GM21526 (cell line): Measurements from ENCODE around the gene FGFRL1.
"Not testable (repeated sequence)": the region's sequence is repeated elsewhere in the genome, so short reads cannot be mapped to it uniquely, and the experiment has no call there.

Source experiments
- ATAC-seq: cut with Tn5 transposase; IDR thresholded peaks from one replicate; pipeline ENCODE4 v1.9.1; 2021; ENCODE audit warnings: moderate library complexity; ENCODE audit not compliant: unreplicated experiment, low FRiP score

FGFRL1 gene

DNA sequence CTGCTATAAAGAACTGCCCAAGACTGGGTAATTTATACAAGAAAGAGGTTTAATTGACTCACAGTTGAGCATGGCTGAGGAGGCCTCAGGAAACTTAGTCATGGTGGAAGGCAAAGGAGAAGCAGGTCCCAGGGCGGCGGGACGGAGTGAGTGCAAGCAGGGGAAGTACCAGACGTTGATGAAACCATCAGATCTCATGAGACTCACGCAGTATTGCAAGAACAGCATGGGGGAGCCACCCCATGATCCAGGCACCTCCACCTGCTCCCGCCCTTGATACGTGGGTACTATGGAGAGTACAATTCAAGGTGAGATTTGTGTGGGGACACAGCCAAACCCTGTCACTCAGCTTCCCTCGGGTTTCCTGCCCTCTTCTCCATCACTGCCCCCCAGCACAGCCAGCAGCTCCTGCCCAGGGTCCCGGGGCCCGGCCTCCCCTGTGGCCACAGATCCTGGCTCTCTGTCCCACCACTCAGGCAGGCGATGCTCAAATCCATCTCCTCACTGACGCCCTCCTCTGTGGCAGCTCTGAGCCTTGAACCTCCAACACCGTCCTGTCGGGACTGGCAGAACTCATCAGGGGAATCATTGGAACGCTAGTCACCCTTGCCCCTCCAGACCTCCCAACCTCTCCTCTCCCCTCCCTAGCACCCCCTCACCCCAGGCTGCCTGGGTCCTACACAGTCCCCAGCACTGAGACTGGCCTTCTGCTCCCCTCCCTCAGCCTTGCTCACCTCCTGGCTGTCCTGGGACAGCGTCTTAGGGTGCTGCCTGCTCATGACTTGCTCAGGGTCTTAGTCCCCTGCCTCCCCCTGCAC is 37.6 kb downstream of the FGFRL1 start:
- ATAC-seq: no peak

DNA sequence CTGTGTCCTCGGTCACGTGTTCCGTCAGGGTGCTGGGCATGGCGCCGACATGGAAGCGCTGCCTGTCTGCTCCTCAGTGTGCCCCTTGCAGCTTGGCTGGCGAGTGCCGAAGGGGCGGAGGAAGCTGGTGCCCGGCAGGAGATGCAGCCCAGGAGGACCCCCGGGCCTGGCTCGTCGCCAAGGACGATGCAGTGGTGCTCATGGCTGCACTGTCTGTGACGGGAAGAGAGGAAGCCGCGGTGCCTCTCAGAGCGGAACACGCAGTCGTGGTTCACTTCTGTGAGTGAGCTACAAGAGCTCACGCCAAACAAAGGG is 38.1 kb downstream of the FGFRL1 start:
- no peak for ATAC-seq

DNA sequence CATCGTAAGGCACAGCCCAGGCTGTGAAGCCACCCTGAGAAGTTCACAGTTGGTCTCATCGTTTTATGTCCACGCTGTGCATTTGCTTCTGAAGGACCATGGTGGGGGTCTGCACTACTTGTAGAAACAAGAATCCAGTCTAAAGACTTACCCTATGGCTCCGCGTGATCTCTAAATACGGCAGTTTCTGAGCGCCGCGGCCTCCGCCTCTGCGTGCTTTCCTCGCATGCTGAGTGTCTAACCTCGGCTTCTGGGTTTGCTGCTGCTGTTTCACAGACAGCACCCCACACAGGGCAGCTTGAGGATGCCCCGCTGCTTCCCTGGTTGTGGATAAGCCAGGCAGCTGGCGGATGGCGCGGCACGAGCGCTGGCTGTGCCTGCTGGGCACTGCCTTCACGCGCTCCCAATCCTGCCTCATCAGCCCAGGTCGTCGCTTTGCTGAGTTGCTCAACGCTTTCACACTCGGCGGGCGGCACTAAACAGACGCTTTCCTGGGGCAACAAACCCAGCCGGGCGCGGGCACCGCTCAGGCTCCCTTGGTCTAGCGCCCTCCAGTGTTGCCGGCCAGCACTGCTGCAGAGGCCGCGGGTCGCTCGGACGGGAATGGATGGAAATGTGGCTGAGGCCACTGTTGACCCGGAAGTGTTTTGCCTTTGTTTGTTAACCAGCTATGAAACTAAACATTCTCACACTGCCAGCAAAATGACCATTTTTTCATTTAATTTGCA is 39.2 kb downstream of the FGFRL1 start:
- ATAC-seq: no peak

DNA sequence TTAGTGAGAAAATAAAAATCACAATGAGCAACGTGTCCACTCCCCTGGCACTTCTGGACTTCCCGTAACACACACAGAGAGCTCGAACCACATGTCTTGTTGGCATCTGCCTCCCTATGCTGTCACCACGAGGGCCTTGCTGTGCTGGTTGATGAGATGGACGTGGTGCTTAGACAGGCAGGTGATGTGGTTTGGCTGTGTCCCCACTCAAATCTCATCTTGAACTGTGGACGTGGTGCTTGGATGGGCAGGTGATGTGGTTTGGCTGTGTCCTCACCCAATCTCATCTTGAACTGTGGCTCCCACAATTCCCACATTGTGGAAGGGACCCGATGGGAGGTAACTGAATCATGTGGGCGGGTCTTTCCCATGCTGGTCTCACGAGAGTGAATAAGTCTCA is 40.0 kb downstream of the FGFRL1 start:
- no peak for ATAC-seq

DNA sequence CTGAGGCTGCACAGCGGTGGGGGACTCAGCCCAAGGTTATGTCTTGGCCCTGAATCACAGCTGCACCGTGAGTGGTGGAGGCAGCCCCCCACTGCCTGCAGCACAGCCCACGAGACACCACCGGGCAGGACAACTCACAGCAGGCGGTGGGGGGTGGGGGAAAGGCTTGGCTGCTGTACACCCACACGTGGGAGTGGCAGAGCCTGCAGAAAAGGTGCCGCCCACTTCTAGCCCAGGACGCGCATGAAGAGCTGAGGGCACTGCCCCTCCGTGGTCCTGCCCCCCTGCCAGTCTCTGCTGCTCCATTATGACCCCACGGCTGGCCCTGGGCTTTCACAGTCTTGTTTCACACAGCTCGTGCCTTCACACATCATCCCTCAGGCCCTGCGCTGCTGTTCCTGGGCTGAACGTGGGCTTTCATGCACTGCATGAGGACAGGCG is 40.8 kb downstream of the FGFRL1 start:
- no peak for ATAC-seq

DNA sequence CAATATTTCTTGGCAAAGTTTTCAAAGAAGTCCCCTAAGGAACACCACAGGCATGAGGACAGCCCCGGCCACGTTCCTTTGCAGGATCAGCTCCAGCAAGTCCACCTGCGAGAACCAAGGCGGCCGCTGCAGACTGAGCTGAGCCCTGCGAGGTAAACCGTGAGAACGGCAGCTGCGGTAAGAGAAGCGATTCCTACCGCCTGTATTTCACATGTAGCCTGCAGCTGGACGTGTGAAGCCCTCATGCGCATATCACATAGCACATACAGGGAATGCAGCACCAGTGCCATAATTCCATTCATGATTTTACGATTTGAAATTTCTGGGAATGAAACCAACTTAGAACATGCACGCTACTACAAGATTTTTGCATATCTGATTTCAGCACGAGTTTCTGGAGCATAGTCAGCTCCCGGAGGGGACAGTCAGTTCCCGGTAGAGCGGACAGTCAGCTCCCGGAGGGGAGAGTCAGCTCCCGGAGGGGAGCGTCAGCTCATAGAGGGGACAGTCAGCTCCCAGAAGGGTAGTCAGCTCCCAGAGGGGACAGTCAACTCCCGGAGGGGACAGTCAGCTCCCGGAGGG is 41.7 kb downstream of the FGFRL1 start:
- ATAC-seq: no peak

DNA sequence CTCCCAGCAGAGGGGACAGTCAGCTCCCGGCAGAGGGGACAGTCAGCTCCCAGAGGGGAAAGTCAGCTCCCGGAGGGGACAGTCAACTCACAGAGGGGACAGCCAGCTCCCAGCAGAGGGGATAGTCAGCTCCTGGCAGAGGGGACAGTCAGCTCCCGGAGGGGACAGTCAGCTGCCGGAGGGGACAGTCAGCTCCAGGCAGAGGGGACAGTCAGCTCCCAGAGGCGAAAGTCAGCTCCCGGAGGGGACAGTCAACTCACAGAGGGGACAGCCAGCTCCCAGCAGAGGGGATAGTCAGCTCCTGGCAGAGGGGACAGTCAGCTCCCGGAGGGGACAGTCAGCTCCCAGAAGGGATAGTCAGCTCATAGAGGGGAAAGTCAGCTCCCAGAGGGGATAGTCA is 42.5 kb downstream of the FGFRL1 start:
- ATAC-seq: not testable (repeated sequence)

DNA sequence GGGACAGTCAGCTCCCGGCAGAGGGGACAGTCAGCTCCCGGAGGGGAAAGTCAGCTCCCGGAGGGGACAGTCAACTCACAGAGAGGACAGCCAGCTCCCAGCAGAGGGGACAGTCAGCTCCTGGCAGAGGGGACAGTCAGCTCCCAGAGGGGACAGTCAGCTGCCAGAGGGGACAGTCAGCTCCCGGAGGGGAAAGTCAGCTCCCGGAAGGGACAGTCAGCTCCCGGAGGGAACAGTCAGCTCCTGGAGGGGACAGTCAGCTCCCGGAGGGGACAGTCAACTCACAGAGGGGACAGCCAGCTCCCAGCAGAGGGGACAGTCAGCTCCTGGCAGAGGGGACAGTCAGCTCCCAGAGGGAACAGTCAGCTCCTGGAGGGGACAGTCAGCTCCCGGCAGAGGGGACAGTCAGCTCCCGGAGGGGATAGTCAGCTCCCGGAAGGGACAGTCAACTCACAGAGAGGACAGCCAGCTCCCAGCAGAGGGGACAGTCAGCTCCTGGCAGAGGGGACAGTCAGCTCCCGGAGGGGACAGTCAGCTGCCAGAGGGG is 43.3 kb downstream of the FGFRL1 start:
- not testable (repeated sequence) for ATAC-seq

DNA sequence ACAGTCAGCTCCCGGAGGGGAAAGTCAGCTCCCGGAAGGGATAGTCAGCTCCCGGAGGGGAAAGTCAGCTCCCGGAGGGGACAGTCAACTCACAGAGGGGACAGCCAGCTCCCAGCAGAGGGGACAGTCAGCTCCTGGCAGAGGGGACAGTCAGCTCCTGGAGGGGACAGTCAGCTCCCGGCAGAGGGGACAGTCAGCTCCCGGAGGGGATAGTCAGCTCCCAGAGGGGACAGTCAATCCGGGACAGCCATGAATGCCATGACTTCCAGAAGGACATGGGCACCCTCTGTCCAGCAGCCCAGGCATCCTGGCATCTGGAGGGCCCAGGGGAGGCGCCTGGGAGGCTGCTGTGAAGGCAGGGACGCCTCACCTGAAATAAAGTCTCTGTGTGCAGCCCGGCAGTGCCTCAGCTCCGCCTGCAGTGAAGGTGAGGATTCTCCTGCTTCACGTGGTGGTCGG is 43.8 kb downstream of the FGFRL1 start:
- not testable (repeated sequence) for ATAC-seq

DNA sequence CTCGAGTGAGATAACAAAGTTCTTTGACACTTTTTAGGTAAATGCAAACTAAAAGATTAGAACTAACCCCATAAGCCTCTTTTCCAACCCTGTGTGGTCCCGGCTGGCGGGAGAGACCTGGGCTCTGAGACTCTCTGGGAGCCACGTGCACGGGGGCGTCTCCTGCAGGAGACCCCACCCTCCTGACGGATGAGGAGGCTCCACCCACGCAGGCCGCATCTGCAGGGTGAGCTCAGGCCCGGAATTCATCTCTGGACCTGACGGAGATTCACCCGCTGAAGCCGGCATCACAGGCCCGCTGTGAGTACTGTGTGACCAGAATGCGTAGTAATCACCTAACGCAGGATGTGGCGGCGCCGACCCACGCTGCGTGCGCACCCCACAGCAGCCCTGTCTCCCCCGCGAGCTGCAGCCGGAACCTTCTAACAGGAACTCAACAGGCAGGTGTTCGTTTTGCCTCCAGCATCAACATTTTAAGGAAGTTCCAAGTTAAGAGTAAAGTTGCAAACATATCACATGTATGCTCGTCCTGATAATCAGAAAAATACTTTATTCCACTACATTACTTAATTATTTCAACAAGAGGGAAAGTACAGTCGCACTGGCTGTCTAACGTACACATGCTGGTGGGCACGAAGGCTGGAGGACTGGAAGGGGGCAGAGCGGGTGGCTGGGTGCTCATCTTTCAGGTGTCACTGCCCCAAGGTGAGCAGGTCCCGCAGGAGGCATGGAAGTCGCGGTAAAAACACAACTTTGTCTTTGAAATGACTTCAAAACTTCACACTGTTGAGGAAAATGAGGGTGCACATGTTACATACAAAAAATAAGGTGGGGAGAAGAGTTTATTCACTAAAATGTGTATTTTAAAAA is 44.5 kb downstream of the FGFRL1 start:
- peak; percentile 75 for ATAC-seq

DNA sequence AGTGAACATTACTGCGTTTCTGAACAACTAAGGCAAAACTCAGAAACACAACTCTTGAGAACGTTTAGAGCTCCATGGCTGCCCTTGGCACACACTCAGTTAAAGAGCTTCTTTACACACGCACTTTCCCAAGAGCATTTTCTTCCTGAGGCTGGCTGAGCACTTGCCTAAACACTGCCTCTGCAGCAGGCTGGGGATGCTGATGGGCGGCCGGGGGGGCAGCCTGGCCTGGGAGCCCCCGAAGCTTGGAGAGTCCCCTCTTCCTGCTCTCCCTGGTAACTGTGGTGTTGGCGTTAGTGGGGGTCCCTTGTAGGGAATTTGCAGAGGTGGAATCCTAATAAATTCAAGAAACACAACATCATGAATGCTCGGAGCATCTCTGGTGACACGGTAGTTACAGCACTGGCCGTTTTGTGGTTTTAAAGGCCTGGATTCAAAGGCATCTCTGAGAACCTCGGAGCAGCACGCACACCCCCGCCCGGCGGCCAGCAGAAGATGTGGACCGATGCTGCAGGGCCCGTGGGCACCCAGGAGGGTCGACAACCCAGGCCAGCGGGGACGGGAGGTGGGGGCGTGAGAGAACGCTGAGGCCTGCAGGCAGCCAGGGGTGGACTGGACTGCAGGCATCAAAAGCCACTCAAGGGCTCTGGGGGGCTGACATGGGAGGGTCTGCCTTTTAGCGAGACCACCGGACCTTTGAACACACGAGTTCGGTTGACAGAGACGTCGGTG is 45.4 kb downstream of the FGFRL1 start:
- ATAC-seq: no peak

DNA sequence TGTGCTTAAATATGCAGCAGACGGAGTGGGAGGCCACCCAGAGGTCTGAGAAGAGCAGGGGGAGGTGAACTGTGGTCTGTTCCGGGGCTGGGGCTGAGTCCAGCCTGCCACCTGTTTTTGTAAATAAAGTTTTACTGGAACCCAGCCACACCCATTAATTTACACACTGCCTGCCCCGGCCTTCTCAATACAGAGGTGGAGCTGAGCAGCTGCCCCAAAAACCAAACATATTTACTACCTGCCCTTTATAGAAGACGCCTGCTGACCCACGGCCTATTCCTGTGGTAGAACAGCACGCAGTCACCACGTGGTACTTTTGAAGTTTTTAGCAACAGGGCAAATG is 45.9 kb downstream of the FGFRL1 start:
- no peak for ATAC-seq

DNA sequence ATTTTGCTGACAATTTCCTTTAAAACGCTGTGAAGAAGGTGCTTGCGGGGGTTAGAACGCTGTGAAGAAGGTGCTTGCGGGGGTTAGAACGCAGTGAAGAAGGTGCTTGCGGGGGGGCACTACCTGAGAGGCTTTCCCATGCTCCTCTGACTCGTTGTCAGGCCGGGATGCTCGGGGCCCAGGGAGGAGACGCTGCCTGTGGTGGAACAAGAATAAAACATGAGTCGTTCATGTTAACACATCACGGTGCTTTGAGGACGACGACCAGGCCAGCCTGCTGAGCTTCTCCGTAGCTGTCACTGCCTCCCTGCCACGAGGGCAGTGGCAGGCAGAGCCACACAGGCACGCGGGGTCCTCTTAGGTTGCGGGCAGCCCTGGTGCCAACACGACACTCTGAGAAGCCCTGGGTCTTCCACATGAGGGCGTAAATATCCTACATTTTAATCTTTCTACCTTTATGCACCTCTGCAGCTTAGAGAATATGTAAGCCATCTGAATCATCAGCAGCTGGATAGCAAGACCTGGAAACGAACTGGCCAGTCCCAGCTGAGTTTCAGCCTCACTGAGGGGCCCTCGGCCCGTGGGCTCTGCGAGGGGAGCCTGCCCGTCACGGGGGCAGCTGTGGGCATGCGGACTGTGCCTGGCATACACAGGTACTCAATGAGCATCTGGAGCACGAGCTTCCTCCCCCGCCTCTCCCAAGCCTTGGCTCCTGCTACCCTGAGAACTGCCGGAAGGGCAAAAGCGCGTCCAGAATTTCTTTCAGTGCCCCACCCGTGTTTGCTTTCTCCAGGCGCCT is 47.0 kb downstream of the FGFRL1 start:
- no peak for ATAC-seq

DNA sequence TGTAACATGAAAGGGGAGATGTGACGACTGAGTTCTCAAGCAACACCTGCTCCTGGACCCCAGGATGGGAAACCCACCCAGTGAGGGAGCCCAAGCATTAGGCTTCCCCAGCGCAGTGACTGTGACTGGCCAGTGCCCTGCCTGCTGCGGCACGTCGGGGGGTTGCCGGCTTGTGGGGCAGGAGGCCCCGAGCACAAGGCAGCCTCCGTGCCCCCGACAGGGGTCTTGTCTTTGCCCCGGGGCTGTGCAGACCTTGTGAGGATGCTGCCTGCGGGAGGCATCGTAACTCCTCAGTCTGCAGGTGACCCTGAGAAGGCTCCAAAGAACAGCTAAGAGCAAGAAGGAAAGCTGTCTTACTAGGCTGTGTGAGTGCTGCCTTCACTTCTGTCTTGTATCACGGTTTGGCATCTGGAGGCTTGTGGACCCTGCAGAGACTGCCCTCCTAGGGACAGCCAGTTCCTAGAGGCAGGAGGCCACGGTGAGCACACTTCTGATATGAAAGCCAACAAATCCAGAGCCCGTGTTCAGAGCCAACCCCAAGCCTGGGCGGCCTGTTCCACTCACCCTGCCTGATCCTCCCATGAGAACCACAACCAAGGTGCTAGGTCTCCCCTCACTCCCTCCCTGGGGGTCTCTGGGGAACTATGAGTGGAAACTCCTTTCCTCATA is 47.7 kb downstream of the FGFRL1 start:
- ATAC-seq: no peak

DNA sequence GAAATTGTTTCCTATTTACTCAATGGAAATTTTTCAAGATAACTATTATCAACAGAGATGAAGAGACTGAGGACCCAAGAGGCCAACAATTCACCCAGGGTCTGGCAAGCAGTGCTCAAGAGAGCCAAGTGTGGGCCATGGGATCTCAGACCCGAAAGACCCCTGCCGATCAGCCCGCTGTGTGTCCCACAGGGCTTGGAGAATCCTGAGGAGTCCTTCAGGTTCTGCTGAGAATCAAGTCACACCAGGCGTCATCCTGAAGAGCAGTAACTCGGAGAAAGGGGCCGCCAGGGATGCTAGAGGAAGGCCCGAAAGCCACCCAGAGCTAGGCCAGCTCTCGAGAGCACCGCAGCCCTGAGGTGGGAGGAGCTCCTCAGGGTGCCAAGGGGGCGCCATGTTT is 48.7 kb downstream of the FGFRL1 start:
- no peak for ATAC-seq

DNA sequence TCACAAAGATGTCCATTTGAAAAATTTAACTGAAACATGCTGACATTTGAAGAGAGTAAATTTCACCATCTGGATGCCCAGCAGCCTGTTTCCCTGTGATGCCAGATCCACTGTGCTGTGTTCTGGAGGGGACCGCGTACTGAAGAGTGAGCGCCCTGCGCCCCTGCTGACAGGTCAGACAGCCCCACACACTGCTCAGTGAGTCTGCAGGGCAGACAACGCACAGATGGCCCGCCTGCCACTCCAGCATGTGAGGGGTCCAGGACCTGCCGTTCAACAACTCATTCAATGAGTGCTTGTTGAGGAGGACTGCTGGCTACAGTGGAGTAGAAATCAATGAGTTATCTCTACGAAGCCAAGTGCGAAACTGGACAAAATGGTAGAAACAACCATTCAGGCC is 49.2 kb downstream of the FGFRL1 start:
- no peak for ATAC-seq

DNA sequence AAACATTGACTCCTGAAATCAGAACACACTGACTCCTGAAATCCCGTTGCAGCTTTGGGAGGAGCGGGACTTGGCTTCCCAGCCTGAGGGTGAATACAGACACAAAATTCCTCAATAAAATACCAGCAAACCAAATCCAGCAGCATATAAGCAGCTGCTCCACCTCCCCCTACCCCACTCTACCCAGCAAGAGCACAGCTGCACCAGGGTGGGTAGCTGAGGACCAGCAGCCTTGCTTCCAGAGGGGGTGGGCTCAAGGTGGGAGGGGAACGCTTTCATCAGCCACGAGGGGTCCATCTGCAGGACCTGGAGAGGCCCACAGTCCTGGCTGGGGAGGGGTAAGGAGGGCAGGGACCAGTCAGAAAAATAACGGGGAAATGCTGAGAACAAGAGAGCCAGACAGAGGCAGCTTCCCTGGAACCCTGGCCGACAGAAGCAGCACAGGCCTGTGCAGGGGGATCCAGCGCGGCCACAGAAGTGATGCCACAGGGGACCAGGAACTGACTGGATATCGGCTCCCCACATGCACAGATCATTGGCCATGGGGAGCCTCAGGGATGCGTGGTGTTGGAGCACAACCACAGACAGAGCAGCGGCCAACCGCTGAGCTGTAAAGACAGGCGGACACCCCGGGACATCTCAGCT is 49.8 kb downstream of the FGFRL1 start:
- no peak for ATAC-seq

DNA sequence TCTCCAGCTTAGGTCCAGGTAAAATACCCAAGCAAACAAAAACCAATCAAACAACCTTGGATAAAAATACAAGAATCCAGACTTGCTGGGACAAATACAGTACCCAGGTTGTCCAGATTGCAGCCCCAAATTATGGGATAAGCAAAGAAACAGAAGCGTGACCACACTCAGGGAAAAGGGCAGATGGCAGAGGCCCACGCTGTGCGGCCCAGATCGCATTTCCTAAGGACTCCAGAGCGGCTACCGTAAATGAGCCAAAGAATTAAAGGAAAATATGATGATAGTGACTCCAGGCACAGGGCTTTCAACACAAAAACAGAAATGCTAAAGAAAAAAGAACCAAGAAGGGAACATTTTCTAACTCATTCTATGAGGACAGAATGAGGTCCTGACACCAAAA is 50.3 kb downstream of the FGFRL1 start:
- no peak for ATAC-seq
